HFF-Myc (cell line): ENCODE data around the gene RERGL.

Source experiments
- DNase-seq: peaks from one replicate; pipeline ENCODE4 v3.0.0-alpha.2; 2011; ENCODE audit warnings: low read depth; ENCODE audit errors: extremely low read depth
- H3K4me3 ChIP-seq: replicated peaks from 2 replicates; pipeline ENCODE4 v1.5.1; 2011; ENCODE audit warnings: low read depth, mild to moderate bottlenecking, control low read depth, low read length
- TF ChIP-seq, protein P1 (sequence below): IDR thresholded peaks from 2 replicates; pipeline ENCODE4 v1.5.1; 2012; ENCODE audit warnings: mild to moderate bottlenecking, low read depth, low read length, control low read depth; ENCODE audit errors: missing control alignments

Gene RERGL

DNA sequence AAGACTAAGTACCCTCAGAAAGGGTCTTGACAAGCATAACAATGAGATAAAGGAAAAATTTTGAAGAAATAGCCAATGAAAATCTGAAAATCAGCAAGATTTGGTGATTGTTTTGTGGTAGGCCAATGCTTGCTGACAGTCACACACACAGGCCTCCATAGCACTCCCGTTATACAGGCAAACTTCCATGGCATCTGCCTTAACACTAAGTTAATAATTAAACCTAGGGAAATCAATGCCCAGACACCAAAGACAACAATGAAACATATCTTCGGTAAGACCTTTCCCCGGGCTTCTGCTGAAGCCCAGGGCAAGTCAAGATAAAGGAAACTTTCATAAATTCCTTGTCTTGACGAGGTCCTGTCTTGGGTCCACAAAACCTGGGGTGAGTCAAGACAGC, 18.6 kb upstream of the RERGL start:
- TF ChIP-seq, protein P1, sequence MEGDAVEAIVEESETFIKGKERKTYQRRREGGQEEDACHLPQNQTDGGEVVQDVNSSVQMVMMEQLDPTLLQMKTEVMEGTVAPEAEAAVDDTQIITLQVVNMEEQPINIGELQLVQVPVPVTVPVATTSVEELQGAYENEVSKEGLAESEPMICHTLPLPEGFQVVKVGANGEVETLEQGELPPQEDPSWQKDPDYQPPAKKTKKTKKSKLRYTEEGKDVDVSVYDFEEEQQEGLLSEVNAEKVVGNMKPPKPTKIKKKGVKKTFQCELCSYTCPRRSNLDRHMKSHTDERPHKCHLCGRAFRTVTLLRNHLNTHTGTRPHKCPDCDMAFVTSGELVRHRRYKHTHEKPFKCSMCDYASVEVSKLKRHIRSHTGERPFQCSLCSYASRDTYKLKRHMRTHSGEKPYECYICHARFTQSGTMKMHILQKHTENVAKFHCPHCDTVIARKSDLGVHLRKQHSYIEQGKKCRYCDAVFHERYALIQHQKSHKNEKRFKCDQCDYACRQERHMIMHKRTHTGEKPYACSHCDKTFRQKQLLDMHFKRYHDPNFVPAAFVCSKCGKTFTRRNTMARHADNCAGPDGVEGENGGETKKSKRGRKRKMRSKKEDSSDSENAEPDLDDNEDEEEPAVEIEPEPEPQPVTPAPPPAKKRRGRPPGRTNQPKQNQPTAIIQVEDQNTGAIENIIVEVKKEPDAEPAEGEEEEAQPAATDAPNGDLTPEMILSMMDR: no peak

DNA sequence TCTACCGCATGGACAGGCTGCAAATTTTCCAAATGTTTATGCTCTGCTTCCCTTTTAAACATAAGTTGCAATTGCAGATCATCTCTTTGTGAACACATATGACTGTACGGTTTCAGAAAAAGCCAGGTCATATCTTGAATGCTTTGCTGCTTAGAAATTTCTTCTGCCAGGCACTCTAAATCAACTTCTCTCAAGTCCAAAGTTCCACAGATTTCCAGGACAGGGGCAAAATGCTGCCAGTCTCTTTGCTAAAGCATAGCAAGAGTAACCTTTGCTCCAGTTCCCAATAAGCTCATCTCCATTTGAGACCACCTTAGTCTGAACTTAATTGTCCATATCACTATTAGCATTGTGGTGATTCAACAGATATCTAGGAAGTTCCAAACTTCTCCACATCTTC, 13.6 kb upstream of the RERGL start:
- no peak for DNase-seq
- H3K4me3 ChIP-seq: no peak overlapping the region
- TF ChIP-seq, protein P1: no peak

More for the DNA sequence above, 18.6 kb upstream of the RERGL start:
- DNase-seq: no peak
- no peak overlapping the region for H3K4me3 ChIP-seq

DNA sequence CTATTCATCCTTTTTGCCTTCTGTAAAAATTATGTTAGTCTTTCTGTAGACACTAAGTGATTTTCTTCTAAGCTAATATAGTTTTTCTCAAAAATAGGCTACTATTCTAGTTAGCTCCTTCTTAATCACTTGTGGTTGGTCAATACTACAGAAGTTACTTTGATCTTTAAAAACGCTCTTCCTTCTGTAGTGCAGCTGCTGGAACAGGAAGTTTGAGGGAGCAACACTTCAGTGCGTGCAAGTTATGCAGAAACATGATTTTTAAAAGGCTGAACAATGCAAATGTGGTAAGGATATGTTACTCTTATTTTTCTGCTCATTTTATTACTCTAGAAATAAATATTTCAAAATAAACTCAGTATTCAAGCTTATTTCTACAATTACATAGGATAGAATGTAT, 11.1 kb upstream of the RERGL start:
- no peak for DNase-seq
- no peak overlapping the region for H3K4me3 ChIP-seq
- TF ChIP-seq, protein P1: no peak

DNA sequence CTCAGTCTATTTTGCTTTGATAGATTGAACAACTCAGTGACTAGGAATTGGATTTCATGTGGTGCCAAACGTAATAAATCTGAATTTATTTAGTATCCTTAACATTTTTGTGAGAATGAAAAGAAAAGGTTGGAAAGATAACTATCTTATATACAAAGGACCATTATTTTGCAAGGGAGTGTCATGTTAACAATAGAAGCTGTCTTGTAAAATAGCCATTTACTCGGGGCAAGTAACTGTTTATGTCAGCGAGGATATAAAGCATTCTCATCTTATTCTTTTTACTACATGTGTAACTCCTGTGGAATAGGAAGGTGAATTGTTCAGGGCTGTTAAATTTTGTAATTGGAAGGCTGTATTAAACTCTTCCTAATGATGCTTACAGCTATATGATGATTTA, 5.9 kb downstream of the RERGL start:
- DNase-seq: no peak
- TF ChIP-seq, protein P1: no peak

DNA sequence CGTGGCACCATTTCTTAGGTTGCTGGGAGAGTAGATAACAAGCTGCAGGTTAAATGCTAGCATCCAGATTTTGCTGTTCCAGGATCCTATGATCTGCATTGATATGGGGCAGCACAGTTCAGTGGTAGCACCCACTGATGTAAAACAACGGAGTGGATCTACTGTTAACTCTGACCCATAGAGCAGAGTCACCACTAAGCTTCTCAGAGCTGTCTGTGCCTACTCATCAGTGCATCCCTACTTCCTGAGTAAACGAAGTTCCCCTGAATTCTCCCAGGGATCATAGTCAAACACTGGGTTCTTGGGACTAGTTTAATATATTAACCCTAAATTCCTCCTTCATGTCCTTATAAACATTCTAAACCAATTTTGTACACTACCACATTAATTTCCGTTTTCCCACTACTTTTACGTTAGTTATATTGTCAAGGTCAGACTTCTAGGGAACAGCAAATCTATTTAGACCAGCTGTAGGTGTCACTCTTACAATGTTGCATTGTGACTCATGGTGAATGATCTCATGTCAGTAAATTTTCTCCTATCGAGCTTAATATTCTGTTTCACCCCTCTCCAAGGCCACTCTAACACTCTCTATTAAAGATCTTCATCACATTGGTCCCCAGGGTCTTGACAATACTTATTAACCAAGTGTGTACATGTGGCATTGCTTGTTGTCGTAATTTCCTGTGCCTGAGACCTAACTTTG, 10.3 kb downstream of the RERGL start:
- H3K4me3 ChIP-seq: no peak overlapping the region
- DNase-seq: no peak
- TF ChIP-seq, protein P1: no peak

More for the DNA sequence above, 5.9 kb downstream of the RERGL start:
- H3K4me3 ChIP-seq: no peak overlapping the region

DNA sequence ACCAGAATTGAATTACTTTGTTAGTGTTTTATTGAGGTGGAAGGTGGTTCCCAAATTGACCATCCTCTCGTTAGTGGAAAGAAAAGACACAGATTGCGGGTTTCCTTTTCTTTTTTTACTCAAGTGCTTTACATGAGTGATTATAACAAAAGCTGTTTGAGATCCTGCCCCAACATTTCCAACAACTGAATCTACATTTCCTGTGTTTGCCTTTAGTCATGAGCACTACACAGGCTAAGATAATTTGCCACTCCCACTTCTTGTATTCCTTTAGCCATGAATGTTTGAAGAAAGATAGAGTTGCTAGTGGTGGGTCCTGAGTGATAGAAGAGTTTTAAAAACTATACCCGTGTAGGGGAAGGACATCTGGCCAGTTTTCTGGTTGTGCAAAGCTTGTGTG, 16.0 kb downstream of the RERGL start:
- no peak for DNase-seq
- TF ChIP-seq, protein P1: no peak
- H3K4me3 ChIP-seq: no peak overlapping the region

DNA sequence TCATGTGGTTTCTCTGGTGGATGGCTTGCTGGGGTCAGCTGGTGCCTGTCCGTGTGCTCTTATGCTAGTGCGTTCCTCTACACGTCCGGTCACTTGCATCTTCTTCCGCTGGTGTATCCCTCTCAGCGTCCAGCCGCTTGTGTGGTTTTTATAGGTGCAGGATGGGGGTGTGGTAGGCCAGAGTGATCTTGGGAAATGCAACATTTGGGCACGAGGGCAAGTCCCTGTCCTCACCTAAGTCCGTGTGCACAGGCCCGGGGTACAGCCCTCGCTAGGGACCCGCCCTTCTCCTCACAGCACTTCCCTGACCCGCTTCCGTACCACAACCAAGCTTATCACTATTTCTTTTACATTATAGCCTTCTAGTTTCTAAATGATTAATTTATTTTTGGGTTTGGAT, 17.3 kb downstream of the RERGL start:
- no peak for DNase-seq

More for the DNA sequence above, 17.3 kb downstream of the RERGL start:
- TF ChIP-seq, protein P1: no peak
- H3K4me3 ChIP-seq: no peak overlapping the region
